Dedifferentiated amniotic fluid mesenchymal stem cell (primary cell): Measurements from ENCODE around the gene ALG9.

Experiments
- DNase-seq: peaks from one replicate; pipeline ENCODE4 v3.0.0-alpha.2; 2016; ENCODE audit errors: extremely low spot score

Gene ALG9

DNA sequence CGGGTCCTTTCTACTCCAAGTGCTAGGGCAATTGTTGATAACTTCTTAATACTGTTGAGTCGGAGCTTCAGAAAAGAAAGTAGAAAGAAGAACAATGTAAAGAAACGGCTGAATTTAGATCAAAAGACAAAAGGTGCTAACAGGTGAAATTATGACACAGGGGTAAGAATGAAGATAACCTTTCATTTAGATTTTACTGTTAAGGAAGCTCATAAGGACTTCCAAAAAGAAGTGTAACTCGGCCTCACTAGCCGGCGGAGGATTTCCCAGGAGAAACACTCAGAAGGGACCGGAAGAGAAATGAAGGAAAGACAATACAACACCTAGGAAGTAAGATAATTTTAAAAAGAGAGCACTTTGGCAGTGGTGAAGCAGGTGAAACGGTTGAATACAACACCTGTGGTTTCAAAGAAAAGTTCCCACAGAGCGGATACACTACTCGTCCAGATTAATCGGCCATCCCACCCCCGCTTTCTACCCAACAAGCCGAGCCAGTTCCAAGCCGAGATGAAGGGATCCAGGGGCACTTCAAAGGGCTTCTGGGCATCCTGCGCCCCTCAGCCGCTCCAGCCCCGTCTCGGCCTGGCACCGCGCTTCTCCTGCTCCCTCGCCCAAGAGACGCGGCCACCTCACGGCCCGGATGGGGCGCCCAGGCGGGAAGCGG lies 105.9 kb downstream of the ALG9 start:
- DNase-seq, result no peak

DNA sequence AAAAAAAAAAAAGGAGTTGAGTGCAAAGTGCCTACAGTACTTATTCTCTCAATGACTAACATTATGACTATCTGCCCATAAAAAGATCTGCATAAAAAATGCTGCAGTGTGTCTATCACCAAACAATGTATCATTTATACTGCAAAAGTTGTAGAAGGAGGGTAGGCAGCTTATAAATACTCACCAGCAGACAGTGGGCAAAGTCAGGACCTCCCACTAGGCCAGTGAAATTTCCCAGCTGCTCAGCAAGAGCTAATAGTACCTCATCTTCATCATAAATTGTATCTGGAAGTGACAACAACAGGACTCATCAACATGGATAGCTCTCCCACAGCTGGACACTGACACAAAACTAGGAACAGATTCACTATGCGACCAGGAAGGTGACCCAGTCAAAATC lies 106.8 kb downstream of the ALG9 start:
- no peak for DNase-seq

GRCh38 chr11:111762981-111763643 lies 108.3 kb downstream of the ALG9 start:
- DNase-seq, result no peak

DNA sequence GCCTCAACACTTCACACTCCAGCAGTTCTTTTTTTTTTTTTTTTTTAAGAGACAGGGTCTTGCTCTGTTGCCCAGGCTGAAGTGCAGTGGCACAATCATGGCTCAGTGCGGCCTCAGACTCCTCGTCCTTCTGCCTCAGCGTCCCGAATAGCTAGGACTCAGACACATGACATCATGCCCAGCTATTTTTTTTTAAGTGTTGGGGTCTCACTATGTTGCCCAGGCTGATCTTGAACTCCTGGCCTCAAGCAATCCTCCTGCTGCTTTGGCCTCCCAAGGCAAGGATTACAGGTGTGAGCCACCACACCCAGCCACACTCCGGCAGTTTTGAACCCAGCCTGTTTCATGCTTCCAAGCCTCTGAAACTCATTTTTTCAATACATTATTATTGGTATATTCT lies 108.9 kb downstream of the ALG9 start:
- no peak for DNase-seq

- no peak for DNase-seq
Measured at GRCh38 chr11:111761036-111761435, 110.3 kb downstream of the ALG9 start.

DNA sequence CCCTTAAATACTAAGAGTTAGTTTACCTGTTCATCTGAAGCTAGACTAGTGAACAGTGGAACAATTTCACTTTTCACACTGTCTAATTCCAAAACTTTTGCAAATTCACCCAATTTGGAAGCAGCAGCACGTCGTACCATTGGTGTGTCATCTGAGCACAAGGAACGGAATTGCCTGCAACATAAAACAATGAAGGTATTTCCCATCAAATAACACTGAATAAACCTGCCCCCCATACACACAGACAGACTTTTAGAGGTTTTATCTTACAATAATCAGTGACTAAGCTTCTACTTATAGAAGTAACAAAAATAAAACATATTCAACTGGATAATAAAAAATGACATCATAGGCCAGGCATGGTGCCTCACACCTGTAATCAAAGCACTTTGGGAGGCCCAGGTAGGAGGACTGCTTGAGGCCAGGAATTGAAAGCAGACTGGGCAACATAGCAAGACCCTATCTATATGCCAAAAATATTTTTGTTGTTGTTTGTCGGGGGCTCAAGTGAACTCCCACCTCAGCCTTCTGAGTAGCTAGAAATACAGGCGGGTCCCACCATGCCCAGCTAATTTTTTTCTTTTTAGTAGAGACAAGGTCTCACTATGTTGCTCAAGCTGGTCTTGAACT lies 111.5 kb downstream of the ALG9 start:
- no peak for DNase-seq

DNA sequence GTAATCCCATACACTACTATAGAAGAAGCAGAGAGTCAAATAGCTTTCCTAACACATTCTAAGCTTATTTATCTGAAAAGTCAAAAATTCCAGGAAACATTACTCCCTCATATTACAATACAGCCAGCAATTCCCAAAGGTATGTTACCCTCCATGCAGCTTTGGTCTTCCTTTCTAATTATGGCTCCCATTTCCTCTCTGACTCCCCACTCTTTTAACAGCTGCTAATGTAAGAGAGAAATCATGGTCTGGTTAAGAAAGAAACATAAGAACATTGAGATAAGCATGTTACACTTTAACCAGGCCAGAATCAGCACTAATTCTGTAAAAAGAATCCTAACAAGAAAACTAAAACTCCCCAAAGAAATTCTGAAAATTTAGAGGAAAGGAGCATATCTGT lies 112.0 kb downstream of the ALG9 start:
- no peak for DNase-seq

- DNase-seq, result no peak
Measured at GRCh38 chr11:111756097-111756496, 115.3 kb downstream of the ALG9 start.

- DNase-seq, result no peak
Measured at GRCh38 chr11:111749646-111750045, 121.7 kb downstream of the ALG9 start.

DNA sequence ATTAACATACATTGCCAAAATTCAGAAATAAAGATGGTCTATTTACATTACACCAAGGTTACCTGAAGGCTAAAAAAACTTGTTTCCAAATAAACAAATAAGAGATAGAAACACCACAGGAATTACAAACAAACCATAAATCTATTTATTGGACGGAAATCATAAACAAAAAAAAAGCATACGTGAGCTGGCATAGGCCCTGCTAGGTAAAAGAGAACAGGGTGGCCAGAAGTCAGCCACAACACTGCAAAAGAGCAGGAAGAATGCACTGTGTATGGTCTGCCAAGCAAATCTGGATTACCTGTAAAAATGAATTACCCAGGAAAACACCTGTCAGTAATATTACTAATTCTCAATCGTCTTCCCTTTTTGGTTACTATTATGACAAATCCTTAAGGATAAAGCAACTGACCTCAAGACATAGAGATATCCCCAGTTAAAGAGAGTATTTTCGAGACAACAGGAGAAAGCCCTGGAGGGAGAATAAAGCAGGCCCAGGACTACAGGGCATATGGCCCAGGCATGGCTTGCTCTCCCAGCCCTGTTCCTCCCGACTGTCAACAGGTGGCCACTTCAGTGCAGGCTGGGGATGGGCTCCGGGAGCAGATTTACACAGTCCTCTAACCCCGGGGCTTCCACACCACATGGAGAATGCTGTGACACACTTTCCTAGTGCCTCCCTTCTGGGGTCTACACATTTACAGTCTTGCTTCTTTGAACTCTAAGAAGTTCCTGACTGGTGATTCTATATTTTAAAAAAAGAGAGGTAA lies 123.2 kb downstream of the ALG9 start:
- no peak for DNase-seq

GRCh38 chr11:111745719-111746504 lies 125.5 kb downstream of the ALG9 start:
- peak; percentile 55 for DNase-seq

- DNase-seq, result no peak
Measured at GRCh38 chr11:111743700-111744099, 127.7 kb downstream of the ALG9 start.

DNA sequence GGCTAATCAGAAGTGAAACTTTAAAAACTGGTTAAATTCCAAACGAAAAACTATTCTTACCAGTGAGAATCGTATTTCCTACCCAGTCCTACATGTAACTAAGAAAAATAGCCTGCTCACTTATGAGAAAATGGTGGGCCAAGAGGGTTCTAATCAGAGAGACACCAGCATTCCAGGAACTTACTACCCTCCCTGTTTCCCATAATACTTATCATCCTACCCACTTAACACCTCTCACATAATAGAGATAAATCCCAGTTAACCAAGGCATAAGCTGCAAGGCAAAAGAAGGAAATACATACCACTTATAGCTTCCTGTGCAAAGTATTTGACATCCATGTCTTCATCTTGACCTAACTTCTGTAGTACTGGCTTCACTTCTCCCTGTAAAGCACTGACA lies 129.6 kb downstream of the ALG9 start:
- no peak for DNase-seq

DNA sequence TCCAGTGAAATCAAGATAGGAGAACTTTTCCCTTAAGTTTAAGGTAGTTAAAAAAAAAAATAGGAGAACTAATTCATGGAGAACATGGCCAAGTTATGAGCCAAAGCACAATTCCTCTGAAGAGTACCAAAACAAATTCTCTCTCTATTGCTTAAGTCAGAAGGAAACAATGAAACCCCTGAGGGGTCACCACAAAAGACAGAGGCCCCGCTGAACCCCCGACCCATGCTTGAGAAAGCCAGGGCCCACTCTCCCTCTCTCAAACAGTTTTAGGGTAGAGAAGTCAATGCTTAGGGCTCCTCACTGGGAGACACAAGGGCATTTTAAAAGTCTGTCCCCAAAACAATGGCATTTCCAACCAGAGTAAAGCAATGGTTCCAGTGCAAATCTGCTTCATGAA lies 132.1 kb downstream of the ALG9 start:
- DNase-seq, result no peak

GRCh38 chr11:111737444-111738210 lies 133.8 kb downstream of the ALG9 start:
- DNase-seq, result no peak

- DNase-seq, result no peak
Measured at GRCh38 chr11:111736621-111737443, 134.5 kb downstream of the ALG9 start.
